ENCODE measurements around the gene DHRS9.
"Not testable (repeated sequence)": the region's sequence is repeated elsewhere in the genome, so short reads cannot be mapped to it uniquely, and the experiment has no call there.

The DHRS9 gene

DNA sequence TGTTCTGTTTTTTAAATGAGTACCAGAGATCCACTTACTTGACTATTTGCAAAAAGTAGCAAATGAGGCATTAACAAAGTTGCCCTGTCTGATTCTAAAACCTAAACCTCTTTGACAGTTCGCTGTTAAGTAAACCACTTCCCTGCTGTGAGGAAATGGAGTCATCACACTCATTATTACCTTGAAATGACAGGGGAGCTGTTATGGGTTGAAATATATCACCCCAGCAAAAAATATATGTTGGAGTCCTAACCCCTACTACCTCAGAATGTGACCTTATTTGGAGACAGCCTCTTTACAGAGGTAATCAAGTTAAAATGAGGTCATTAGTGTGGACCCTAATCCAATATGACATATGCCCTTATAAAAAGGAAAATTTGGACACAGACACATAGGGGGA lies 36.1 kb downstream of the DHRS9 start:
- DNase-seq: no peak

DNA sequence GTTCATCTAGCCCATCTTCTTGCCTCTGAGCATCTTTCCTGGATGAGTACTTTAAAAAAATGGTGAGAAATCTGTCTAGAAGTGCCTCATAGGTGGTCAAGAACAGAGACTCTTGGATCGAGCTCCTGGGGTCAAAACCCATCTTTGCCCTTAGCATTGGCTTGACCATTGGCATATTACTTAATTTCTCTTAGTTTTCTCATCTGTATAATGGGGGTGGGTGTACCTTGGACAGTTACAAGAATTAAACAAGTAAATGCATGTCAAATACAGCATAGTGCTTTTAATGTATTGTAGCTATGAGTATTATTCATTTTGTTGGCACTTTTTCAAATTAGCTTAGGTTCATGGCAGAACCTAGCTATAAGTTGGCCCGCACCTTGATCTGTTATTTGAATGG lies 36.8 kb downstream of the DHRS9 start:
- DNase-seq: no peak

DNA sequence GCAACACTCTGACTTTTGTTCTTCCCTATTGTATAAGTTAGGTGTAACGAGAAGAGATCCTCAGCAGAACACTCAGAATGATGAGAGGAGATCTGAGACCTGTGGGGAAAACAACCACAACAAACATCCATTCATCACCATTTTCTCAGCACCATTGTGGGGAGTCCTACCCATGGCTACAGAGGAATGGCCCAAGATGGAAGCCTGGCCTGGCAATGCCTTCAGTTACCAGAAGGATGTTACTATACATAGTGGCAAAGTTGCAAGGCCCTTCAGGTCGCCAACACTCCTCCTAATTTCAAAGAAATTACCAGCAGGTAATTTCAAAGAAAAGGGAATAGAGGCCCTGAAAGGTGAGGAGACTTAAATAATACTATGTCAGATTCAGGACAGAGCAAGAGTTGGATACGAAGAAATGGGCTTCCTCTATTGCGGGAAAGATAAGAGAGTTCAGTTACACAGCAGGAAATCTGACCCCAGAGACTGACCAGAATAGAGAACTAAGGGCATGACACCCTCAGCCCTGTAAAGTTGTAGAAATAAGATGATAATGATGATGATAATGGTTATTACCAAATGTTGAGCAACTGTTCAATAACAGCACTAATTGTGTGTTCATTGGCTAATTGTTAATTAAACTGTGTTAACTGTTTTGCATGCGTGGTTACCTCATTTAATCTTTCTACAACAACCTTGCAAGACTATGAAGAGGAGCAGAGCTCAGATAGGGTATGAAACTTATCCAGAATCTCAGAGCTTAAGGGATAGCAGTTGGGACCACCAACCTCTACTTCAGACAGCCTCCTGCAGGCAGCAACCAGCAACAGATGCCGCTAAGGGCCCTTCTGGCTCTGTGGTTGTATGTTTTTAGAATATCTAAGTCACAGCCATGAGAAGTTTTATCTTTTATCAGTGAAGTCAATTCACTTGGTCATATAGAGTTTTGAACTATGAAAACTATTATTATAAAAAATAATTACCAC lies 37.5 kb downstream of the DHRS9 start:
- DNase-seq: no peak

DNA sequence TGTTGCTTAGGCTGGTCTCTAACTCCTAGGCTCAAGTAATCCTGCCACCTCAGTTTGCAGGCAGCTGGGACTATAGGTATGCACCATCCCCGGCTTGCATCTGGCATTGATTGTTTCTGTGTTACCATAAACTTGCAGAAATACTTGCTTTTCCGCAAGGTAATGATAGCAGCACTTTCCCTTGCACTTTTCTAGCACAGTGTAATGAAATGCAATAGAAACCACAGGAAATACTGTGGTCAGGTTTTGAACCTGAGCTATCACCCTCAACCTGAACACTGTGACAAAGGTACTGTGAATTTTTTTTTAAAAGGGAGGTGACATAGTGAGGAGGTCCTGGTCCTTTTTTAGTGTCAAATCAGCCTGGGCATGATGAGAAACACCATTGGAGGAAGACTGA lies 38.3 kb downstream of the DHRS9 start:
- no peak for DNase-seq

DNA sequence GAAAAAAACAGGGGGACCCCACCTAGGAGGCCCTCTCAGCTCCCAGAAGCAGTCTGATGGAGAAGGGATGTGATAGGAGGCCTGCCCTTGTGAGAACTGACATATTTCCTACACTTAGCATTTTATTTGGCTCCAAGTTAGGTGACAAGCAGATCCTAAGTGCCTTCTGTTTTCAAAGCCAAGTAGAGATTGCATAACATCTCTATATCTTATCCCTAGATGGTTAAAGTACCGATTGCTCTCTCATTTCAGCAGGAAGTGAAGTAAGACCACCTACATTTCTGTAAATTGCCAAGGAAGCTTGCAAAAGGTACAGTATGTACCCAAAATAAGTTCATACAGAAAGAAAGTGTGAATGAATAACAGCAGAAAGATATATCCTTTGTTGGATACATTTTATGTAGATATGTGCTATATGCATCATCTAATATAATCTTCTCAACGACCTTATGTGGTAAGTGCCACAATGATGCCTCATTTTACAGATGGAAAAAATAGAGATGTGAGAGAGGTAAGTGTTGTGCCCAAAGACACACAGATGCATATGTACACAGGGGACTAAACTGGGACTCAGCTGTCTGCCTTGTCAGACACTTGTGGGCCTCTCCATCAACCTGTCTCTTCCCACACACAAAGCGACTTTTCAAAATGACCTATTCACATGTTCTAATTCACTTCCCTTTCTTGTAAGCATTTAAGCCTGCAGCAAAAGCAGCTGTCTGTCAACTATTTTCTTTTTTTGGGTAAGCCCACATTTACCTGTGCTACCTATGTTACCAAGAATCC lies 38.9 kb downstream of the DHRS9 start:
- DNase-seq: no peak

DNA sequence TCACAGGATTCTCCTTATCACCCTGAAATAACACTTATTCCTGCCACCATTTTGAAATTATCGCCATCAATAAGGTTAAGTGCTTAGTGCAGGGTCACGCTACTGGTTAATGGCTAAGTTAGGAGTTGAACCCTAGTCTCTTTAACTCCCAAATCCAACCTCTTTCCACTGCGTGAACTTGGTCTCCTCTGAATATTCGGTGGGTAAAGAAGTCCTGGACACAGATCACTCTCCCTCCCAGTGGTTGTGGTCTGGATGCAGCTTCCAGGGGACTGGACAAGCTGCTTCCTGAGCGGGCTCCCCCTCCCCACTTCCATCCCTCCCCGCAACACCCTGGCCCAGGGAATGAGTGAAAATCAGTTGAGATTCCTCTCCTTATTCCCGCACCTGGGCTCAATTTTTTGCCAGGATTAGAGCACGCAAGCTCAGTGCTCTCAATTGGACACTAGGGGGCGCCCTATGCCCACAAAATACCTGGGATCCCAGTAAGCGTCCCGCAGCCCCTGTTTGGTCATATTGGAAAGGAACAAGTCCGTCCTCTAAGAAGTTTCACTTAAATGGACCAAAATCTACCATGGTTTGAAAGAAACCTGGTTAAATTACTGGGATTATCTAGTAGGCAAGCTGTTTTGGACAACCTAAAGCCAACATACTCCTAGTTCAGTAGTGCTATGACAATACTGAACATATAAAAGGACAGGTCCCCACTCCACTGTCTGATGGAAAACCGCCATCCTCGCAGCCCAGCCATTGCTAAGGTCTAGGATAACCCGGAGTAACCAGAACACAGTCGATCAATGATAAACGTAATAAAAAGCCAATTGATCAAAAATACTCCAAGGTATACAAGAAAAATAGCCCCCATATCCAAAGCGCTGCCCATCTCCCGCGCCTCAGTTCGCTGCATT lies 40.4 kb downstream of the DHRS9 start:
- no peak for DNase-seq

DNA sequence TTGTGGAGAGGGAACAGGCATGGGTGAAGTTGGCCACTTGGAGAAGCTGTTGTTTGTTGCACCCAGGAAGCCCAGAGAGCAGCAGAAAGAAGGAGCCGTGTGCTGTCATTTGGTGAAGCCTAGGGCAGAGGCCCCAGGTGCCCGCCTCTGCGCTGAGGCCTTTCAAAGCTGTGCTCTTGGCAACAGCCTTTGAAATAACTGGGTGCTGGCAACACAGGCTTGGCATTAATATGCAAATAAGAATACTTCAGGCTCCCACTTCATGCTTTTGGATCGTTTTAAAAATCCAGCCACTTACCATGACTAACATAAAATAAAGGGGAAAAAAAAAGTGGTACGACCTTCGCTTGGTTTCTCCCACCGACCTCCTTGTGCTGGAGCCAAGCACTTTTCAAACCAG lies 41.1 kb downstream of the DHRS9 start:
- DNase-seq: no peak

DNA sequence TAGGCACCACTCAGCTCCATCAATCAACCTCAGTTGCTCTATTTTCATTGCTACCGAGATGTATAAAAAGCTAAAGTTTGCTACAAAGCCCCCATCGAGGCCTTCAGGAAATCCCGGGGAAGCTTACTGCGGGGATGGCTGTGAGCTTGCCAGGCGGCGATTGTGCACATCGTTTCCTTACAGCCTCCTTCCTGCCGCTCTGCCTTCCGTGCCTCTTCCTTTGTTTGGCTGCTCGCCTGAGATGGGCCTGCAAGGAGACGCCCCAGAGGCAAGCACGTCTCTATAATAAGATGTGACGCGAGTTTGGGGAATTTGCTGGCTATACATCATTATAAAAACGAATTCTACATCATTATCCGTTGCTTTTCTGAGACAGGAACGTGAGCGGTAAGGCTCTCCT lies 41.6 kb downstream of the DHRS9 start:
- DNase-seq: no peak

DNA sequence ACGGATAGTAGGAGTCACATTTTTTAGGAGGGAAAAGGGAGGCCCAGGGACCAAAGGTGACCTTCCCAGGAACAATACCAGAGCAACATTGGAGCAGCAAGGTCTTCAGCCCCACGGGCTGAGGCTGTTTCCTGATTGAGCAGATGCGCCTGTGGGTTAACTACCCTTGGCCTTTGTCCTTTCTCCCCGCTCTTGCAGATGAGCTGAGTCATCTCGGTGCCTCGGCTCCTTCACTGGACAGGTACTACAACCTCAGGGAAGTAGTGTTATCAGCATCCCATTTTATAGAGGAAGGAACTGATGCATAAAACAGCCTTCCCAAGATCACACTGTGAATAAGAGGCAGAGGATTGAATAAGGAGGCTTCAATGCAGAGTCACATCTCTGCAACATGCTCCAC lies 43.5 kb downstream of the DHRS9 start:
- DNase-seq: no peak

DNA sequence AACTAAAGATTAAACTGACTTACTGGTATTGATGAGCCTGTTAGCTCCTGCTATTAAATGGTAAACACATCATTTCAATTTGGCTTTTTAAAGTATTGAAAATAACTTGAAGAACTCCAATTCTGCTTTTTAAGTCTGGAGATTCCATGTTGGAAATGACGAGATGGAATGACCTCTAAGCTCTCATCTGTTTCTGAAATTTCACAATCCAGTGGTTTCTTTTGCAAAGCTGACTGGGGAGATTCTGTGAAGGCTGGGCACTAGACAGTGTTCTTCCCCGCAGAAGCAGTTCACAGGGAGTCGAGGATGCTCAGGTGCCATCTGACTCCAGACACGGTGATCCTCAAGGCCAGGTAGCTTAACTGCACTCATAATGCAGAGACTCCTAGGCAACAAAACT lies 44.7 kb downstream of the DHRS9 start:
- no peak for DNase-seq

DNA sequence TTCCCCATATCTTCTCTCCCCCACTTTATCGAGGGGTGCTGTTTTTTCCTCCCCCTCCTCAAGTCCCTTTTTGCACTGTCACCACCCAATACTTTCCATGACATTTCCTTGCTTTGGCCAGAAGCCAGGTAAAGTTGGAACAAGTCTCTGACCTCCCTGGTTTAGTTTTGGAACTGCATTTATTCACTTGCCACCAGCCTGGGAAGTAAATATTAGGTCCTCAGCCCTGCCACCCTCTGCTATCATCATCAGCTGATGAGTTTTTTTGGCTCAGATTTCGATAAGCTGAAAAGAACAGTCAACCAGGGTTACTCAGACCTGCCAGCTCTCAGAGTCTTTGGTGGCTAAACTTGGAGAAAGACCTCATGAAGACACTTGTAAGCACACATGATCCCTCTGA lies 47.0 kb downstream of the DHRS9 start:
- no peak for DNase-seq

DNA sequence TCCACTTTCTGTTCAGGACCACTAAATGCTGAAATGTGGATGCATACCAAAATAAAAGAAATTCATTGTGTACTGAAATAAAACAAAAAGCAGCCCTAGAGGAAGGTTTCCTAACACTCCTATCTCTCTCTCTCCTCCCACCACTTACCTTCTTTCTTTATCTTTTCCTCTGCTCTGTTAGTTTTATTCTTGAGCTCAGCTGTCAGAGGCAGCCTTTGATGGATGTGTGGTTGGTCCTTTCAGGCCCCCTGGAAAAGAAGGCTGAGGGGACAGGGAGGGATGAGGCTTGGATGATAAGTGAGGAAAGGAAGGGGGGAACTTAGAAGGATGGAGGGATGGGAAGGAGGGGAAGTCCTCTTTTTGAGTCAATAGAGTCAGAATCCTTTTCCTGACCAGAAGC lies 47.6 kb downstream of the DHRS9 start:
- DNase-seq: no peak

DNA sequence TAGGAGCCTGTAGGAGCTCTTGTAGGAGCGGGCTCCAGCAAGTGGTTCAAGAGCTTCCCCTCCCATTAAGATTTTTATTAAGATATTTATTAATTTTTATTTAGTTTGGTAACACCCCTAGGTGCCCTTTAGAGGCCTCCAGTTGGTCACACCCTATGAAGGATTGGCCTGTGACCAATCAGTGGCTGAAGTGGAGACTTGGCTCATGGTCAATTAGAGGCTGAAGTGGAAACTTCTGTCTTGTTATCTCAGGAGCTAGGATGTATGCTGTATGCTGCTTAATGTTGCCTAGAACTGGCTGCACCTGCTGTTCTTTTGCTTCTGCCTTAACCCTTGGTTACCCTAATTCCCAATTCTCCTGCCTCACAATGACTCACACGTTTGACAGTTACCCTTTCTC lies 48.7 kb downstream of the DHRS9 start:
- no peak for DNase-seq

DNA sequence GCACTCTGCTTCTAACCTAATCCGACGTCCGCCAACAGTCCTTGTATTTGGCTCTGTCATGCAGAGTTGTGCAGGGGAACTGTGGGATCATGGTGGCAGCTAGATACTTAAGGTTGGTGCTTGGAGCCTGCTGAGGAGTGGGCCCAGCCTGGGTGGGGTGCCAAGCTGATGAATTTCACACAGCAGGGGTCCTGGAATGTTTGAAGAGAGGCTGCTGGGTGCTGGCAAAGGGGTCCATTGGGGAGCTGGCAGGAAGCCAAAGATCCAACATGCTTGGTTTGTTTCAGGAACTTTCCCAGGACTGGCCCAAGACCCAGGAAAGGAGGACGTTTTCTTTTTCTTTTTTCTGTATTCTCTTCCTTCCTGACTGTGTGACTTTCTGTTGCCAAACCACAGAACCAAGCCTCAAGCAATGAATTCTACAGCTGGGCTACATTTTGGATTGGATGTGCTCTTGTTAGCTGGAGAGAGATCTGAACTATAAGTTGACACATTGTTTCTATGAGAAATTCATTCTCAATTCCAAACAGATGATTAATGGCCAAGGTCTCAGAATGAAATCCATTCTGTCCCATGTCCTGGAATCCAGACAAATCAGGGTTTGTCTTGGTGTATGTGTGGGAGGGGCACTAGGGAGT lies 49.9 kb downstream of the DHRS9 start:
- DNase-seq: no peak

DNA sequence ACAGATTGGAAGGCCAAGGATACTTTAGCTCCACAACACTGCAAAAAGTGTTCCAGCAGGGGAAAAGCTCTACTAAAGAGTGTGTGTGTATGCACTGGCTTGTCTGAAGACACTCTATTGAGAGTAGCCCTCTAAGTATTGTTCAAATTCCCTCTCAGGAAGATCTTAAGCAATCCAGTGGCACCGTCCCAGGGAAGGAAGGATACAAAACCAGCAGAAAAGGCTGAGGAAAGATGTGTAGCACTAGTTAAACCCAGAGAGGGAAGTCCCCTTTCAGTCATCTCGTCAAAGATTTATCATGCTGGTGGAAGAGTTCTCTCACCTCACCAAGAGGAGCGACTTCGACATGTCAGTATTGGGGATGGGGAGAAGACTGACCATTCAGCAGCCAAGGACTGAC lies 50.5 kb downstream of the DHRS9 start:
- DNase-seq: no peak

DNA sequence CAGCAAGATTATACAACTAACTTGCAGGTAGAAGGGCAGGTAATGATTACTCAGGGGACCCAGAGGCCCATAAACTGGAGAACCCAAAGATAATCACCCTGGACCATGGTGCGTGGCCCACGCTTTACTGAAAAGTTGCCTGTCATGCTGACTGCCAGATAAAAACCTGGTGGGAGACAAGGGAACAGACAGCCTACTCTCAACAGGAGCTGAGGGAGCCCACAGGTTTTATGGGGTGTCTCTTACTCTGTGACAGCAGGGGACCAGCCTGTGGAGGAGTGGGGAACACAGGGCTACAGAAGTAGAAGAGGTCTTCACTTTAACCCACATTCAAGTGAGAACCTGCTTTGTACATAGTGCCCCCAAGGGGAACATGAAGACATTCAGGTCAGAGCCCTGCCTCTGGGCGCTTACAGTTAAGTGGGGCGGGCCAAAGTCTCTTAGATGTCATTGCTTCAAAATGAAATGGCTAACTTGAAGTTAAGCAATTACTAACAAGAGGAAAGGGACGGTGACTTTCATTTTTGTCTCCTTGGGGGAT lies 60.4 kb downstream of the DHRS9 start:
- DNase-seq: no peak

DNA sequence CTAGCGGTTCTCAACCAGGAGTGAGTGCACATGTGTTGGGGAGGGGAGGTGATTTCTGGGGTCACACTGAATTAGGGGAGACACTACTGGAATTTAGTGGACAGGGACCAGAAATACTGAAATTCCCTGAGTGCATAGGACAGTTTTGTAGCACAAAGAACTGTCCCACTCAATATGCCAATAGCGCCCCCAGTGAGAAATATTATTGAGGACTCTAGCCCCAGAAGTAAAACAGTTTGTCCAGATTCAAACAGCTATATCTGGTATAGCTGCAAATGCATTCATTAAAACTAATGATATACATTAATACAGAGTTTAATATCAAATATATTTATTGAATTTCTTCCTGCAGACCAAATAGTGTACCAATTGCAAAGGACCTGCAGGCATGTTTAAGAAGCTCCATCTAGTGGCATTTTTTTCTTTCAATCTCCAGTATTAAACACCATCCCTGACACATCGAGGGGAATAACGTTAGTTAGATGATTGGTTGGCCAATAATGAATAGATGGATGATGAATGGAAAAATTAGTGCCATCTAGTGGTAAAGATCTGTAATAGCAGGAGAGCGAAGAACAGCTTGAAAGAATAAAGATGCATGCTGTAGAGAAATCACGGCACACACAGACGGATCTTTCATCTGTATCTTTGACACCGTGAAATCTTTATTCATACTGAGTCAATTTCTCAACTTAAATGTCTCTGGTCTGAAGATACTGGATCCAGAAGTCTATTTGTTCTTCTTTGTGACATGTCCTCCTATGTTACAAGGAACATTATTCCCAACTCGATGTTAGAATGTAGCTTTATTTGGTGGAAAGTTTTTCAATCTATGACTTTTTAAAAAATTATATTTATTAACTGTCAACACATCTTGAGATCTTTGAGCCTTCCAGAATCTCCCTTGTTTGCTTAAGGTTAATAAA lies 62.5 kb downstream of the DHRS9 start:
- no peak for DNase-seq

DNA sequence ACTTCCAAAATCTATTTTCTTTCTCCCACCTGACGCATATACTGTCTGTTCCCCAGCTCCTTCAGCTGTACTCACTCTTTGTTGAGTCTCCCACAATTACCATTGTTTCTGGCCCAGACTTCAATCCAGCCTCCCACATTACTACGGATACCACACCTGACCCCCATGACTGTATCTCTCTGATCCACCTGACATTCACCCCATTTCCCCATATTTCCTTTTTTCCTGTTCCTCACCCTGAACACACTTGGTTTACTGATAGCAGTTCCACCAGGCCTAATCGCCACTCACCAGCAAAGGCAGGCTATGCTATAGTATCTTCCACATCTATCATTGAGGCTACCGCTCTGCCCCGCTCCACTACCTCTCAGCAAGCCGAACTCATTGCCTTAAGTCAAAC lies 64.9 kb downstream of the DHRS9 start:
- DNase-seq: not testable (repeated sequence)

DNA sequence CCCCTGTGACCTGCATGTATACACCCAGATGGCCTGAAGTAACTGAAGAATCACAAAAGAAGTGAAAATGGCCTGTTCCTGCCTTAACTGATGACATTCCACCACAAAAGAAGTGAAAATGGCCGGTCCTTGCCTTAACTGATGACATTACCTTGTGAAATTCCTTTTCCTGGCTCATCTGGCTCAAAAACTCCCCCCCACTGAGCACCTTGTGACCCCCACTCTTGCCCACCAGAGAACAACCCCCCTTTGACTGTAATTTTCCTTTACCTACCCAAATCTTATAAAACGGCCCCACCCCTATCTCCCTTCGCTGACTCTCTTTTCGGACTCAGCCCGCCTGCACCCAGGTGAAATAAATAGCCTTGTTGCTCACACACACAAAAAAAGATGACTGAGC lies 67.1 kb downstream of the DHRS9 start:
- not testable (repeated sequence) for DNase-seq

DNA sequence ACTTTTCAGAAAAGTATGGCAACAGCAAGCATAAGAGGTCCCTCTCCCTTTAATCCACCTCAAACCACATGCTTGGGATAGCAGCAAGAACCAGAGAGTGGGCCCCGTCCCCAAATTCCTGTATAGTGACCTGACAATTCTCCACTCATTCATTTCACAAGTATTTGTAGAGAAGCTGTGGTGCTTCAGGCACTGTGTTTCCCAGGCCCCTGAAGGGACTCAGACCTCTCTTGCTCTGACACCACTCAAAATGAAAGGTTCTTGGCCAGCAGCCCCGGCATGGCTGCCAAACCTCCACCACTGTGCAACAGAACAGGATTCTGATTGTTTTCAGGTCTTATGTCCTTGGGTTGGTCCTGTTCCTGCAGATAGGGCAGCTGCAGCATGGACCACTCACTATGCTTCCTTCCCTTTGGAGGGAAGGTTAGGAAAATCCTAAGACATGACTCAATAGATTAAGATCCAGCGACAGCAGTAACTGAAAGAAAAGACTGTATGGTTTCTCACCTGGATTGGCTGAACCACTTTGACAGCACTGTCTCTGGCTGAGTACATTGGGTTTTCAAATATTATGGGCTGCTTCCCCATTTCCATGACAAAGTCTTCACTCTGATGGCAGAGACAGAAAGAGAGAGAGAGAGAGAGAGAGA lies 67.6 kb downstream of the DHRS9 start:
- DNase-seq: no peak

DNA sequence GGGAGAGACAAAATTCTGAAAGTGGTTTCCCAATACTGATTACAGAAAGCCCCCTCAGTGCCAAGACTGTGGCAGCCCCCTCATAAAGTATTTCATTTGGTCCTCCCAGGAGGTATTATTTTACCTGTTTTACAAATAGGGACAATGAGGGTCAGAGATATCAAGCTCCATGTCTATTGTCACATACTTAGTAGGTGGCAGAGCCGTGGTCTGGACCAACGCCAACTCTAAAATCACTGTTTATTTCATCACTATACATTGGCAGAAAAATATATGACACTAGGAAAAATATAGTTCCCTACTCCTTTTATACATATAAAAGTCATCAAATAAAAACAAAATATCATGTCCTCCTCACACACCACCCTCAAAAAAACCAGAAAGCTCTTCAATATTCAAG lies 68.6 kb downstream of the DHRS9 start:
- DNase-seq: no peak

Data from SIG-M5 (cell line).